ENCODE results near the gene LBP.
"Not testable (repeated sequence)": the region's sequence is repeated elsewhere in the genome, so short reads cannot be mapped to it uniquely, and the experiment has no call there.

Gene LBP

GRCh38 chr20:38363004-38363747, 16.9 kb downstream of the LBP start:
- H3K4me3 ChIP-seq (ENCODE audit: insufficient read depth, low read depth, low read length), result no peak overlapping the region
- H3K36me3 ChIP-seq (ENCODE audit: control insufficient read depth, insufficient read depth, low read length), result no peaks in the 10 kb centered on the region
- no peaks in the 10 kb centered on the region for H3K27me3 ChIP-seq (ENCODE audit: control insufficient read depth, insufficient read depth, low read length, poor library complexity, severe bottlenecking)
- H3K27ac ChIP-seq (ENCODE audit: insufficient read depth, low read depth, low read length, poor library complexity, severe bottlenecking), result no peak overlapping the region
- 91 to 95% methylated on average over 8 of the region's 8 CpGs for WGBS, 2 experiments
- no peaks in the 10 kb centered on the region for H3K4me1 ChIP-seq (ENCODE audit: control insufficient read depth, insufficient read depth, low read length)
- no peaks in the 10 kb centered on the region for H3K9me3 ChIP-seq (ENCODE audit: control insufficient read depth, low read length)

- Histone ChIP-seq H3K9me3 (ENCODE audit: control insufficient read depth, low read length) (no peaks in the 10 kb centered on the region), H3K36me3 (ENCODE audit: control insufficient read depth, insufficient read depth, low read length) (no peaks in the 10 kb centered on the region), H3K4me1 (ENCODE audit: control insufficient read depth, insufficient read depth, low read length) (no peaks in the 10 kb centered on the region), H3K27me3 (ENCODE audit: control insufficient read depth, insufficient read depth, low read length, poor library complexity, severe bottlenecking) (no peaks in the 10 kb centered on the region), H3K27ac (ENCODE audit: insufficient read depth, low read depth, low read length, poor library complexity, severe bottlenecking) (no peak overlapping the region), H3K4me3 (ENCODE audit: insufficient read depth, low read depth, low read length) (no peak overlapping the region)
- 65 to 70% methylated on average over 2 of the region's 2 CpGs for WGBS, 2 experiments
Measured at GRCh38 chr20:38369389-38369788, 23.1 kb downstream of the LBP start.

GRCh38 chr20:38372806-38373205, 26.5 kb downstream of the LBP start:
- H3K27me3 ChIP-seq (ENCODE audit: control insufficient read depth, insufficient read depth, low read length, poor library complexity, severe bottlenecking), result no peaks in the 10 kb centered on the region
- H3K27ac ChIP-seq (ENCODE audit: insufficient read depth, low read depth, low read length, poor library complexity, severe bottlenecking), result no peak overlapping the region
- no peak overlapping the region for H3K4me3 ChIP-seq (ENCODE audit: insufficient read depth, low read depth, low read length)
- no peaks in the 10 kb centered on the region for H3K36me3 ChIP-seq (ENCODE audit: control insufficient read depth, insufficient read depth, low read length)
- H3K4me1 ChIP-seq (ENCODE audit: control insufficient read depth, insufficient read depth, low read length), result no peaks in the 10 kb centered on the region
- 97 to 98% methylated on average over 3 to 4 of the region's 5 CpGs for WGBS, 2 experiments
- no peaks in the 10 kb centered on the region for H3K9me3 ChIP-seq (ENCODE audit: control insufficient read depth, low read length)

GRCh38 chr20:38373231-38373867, 27.1 kb downstream of the LBP start:
- Histone ChIP-seq H3K9me3 (ENCODE audit: control insufficient read depth, low read length) (no peaks in the 10 kb centered on the region), H3K27me3 (ENCODE audit: control insufficient read depth, insufficient read depth, low read length, poor library complexity, severe bottlenecking) (no peaks in the 10 kb centered on the region), H3K36me3 (ENCODE audit: control insufficient read depth, insufficient read depth, low read length) (no peaks in the 10 kb centered on the region), H3K27ac (ENCODE audit: insufficient read depth, low read depth, low read length, poor library complexity, severe bottlenecking) (no peak overlapping the region), H3K4me3 (ENCODE audit: insufficient read depth, low read depth, low read length) (no peak overlapping the region), H3K4me1 (ENCODE audit: control insufficient read depth, insufficient read depth, low read length) (no peaks in the 10 kb centered on the region)
- 66 to 73% methylated on average over 7 of the region's 7 CpGs for WGBS, 2 experiments

GRCh38 chr20:38373898-38374297, 27.6 kb downstream of the LBP start:
- Histone ChIP-seq H3K4me1 (ENCODE audit: control insufficient read depth, insufficient read depth, low read length) (no peaks in the 10 kb centered on the region), H3K36me3 (ENCODE audit: control insufficient read depth, insufficient read depth, low read length) (no peaks in the 10 kb centered on the region), H3K27ac (ENCODE audit: insufficient read depth, low read depth, low read length, poor library complexity, severe bottlenecking) (no peak overlapping the region), H3K4me3 (ENCODE audit: insufficient read depth, low read depth, low read length) (no peak overlapping the region), H3K27me3 (ENCODE audit: control insufficient read depth, insufficient read depth, low read length, poor library complexity, severe bottlenecking) (no peaks in the 10 kb centered on the region), H3K9me3 (ENCODE audit: control insufficient read depth, low read length) (no peaks in the 10 kb centered on the region)
- 94 to 96% methylated on average over 4 to 5 of the region's 5 CpGs for WGBS, 2 experiments

GRCh38 chr20:38377039-38377685, 30.9 kb downstream of the LBP start:
- H3K4me3 ChIP-seq (ENCODE audit: insufficient read depth, low read depth, low read length), result no peak overlapping the region
- 88 to 89% methylated on average over 11 of the region's 11 CpGs for WGBS, 2 experiments
- H3K36me3 ChIP-seq (ENCODE audit: control insufficient read depth, insufficient read depth, low read length), result no peaks in the 10 kb centered on the region
- no peaks in the 10 kb centered on the region for H3K27me3 ChIP-seq (ENCODE audit: control insufficient read depth, insufficient read depth, low read length, poor library complexity, severe bottlenecking)
- no peaks in the 10 kb centered on the region for H3K9me3 ChIP-seq (ENCODE audit: control insufficient read depth, low read length)
- H3K27ac ChIP-seq (ENCODE audit: insufficient read depth, low read depth, low read length, poor library complexity, severe bottlenecking), result no peak overlapping the region
- H3K4me1 ChIP-seq (ENCODE audit: control insufficient read depth, insufficient read depth, low read length), result no peaks in the 10 kb centered on the region

- H3K4me1 ChIP-seq (ENCODE audit: control insufficient read depth, insufficient read depth, low read length); H3K4me3 ChIP-seq (ENCODE audit: insufficient read depth, low read depth, low read length); H3K27me3 ChIP-seq (ENCODE audit: control insufficient read depth, insufficient read depth, low read length, poor library complexity, severe bottlenecking); H3K27ac ChIP-seq (ENCODE audit: insufficient read depth, low read depth, low read length, poor library complexity, severe bottlenecking); H3K36me3 ChIP-seq (ENCODE audit: control insufficient read depth, insufficient read depth, low read length); H3K9me3 ChIP-seq (ENCODE audit: control insufficient read depth, low read length): not testable (repeated sequence)
- 100% methylated on average over 1 of the region's 5 CpGs; no CpG with 5 or more reads in 1 of the 2 experiments for WGBS, 2 experiments
Measured at GRCh38 chr20:38377838-38378237, 31.6 kb downstream of the LBP start.

- H3K27ac ChIP-seq (ENCODE audit: insufficient read depth, low read depth, low read length, poor library complexity, severe bottlenecking), result no peak overlapping the region
- no peaks in the 10 kb centered on the region for H3K27me3 ChIP-seq (ENCODE audit: control insufficient read depth, insufficient read depth, low read length, poor library complexity, severe bottlenecking)
- H3K36me3 ChIP-seq (ENCODE audit: control insufficient read depth, insufficient read depth, low read length), result no peaks in the 10 kb centered on the region
- no peaks in the 10 kb centered on the region for H3K9me3 ChIP-seq (ENCODE audit: control insufficient read depth, low read length)
- no peaks in the 10 kb centered on the region for H3K4me1 ChIP-seq (ENCODE audit: control insufficient read depth, insufficient read depth, low read length)
- no peak overlapping the region for H3K4me3 ChIP-seq (ENCODE audit: insufficient read depth, low read depth, low read length)
- WGBS, 2 experiments, result 67 to 72% methylated on average over 4 of the region's 4 CpGs
Measured at GRCh38 chr20:38383147-38383546, 36.9 kb downstream of the LBP start.

GRCh38 chr20:38386004-38386403, 39.7 kb downstream of the LBP start:
- 90 to 94% methylated on average over 8 of the region's 8 CpGs for WGBS, 2 experiments
- Histone ChIP-seq H3K4me3 (ENCODE audit: insufficient read depth, low read depth, low read length) (no peak overlapping the region), H3K27ac (ENCODE audit: insufficient read depth, low read depth, low read length, poor library complexity, severe bottlenecking) (no peak overlapping the region), H3K27me3 (ENCODE audit: control insufficient read depth, insufficient read depth, low read length, poor library complexity, severe bottlenecking) (no peaks in the 10 kb centered on the region), H3K9me3 (ENCODE audit: control insufficient read depth, low read length) (no peaks in the 10 kb centered on the region), H3K36me3 (ENCODE audit: control insufficient read depth, insufficient read depth, low read length) (no peaks in the 10 kb centered on the region), H3K4me1 (ENCODE audit: control insufficient read depth, insufficient read depth, low read length) (no peaks in the 10 kb centered on the region)

GRCh38 chr20:38386851-38387250, 40.6 kb downstream of the LBP start:
- no peak overlapping the region for H3K27ac ChIP-seq (ENCODE audit: insufficient read depth, low read depth, low read length, poor library complexity, severe bottlenecking)
- WGBS, 2 experiments, result 84 to 88% methylated on average over 2 of the region's 2 CpGs
- no peaks in the 10 kb centered on the region for H3K36me3 ChIP-seq (ENCODE audit: control insufficient read depth, insufficient read depth, low read length)
- H3K9me3 ChIP-seq (ENCODE audit: control insufficient read depth, low read length), result no peaks in the 10 kb centered on the region
- no peaks in the 10 kb centered on the region for H3K4me1 ChIP-seq (ENCODE audit: control insufficient read depth, insufficient read depth, low read length)
- no peaks in the 10 kb centered on the region for H3K27me3 ChIP-seq (ENCODE audit: control insufficient read depth, insufficient read depth, low read length, poor library complexity, severe bottlenecking)
- no peak overlapping the region for H3K4me3 ChIP-seq (ENCODE audit: insufficient read depth, low read depth, low read length)

All from ectodermal cell (in vitro differentiated cells).